HAP-1 (cell line): ENCODE measurements around the gene CDK2.
"Not testable (repeated sequence)": the region's sequence is repeated elsewhere in the genome, so short reads cannot be mapped to it uniquely, and the experiment has no call there.

Source experiments
- DNase-seq, 2 experiments: peaks; one replicate each; pipeline ENCODE4 v3.0.0-alpha.2; 2016 to 2020; ENCODE audit warnings: low spot score in 2 of 2
- H3K27me3 ChIP-seq: fragments of 250-450 bp; sonication (Bioruptor Pico); 2 replicates; pipeline ENCODE4 v1.5.1; 2020; ENCODE audit warnings: low read depth, mild to moderate bottlenecking, moderate library complexity
- H3K36me3 ChIP-seq: fragments of 250-450 bp; sonication (Bioruptor Pico); replicated peaks from 2 replicates; pipeline ENCODE4 v1.5.1; 2020; ENCODE audit warnings: mild to moderate bottlenecking
- H3K4me1 ChIP-seq: fragments of 250-450 bp; sonication (Bioruptor Pico); 2 replicates; pipeline ENCODE4 v1.5.1; 2020; ENCODE audit warnings: mild to moderate bottlenecking
- H3K4me3 ChIP-seq: fragments of 250-450 bp; sonication (Bioruptor Pico); 2 replicates; pipeline ENCODE4 v1.5.1; 2020; ENCODE audit warnings: mild to moderate bottlenecking, moderate library complexity
- H3K9me3 ChIP-seq: fragments of 250-450 bp; sonication (Bioruptor Pico); 2 replicates; pipeline ENCODE4 v1.5.1; 2020; ENCODE audit warnings: mild to moderate bottlenecking, moderate library complexity
- in situ Hi-C: fragments of 300-500 bp; cut with MboI; formaldehyde crosslinking; loops from 3 replicates; pipeline ENCODE4 v1.14.3; 2020; ENCODE audit warnings: low sequenced_read_pairs, inconsistent platforms, mixed read lengths

CDK2 gene

DNA sequence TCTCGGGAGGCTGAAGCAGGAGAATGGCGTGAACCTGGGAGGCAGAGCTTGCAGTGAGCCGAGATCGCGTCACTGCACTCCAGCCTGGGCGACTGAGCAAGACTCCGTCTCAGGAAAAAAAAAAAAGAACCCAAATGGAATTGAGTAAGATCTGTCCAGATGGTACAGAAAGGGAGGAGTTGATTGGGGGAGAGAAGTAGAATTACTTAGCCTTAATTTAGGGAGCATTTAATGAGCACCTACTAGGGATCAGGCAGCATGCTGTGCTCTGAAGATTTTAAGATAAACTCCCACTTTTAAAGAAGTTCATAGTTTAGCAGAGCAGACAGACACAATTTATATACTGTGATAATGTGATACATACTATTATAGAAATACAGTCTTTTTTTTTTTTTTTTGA lies 11.8 kb downstream of the CDK2 start:
- no peaks in the 10 kb centered on the region for H3K27me3 ChIP-seq
- peaks cover 5% of the 10 kb centered on the region for H3K36me3 ChIP-seq
- peaks cover 5% of the 10 kb centered on the region; the same call in 1 of the 2 replicates for H3K4me1 ChIP-seq
- H3K9me3 ChIP-seq = no peaks in the 10 kb centered on the region
- in situ Hi-C loops = no loop called here
- H3K4me3 ChIP-seq = no peak overlapping the region
- no peak for DNase-seq

DNA sequence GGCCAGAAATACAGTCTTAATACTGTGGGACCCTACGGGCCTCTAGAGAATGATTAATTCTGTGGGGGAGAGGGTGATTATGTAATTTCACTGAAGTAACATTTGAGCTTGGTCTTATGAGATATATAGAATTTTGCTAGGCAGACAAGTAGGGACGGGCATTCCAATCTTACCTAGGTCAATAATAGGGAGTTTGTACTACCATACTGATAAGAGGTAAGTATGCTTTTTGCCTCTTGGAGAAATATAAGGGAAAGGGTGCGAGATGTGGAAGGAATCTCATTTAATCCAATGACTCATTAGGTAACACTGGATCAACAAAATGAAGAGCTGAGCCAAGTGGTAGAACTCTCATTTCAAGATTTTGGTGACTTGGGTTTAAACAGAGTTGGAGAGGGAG lies 12.4 kb downstream of the CDK2 start:
- Histone ChIP-seq H3K4me1 (peaks cover 5% of the 10 kb centered on the region; the same call in 1 of the 2 replicates), H3K9me3 (no peaks in the 10 kb centered on the region), H3K4me3 (no peak overlapping the region), H3K36me3 (peaks cover 5% of the 10 kb centered on the region), H3K27me3 (no peaks in the 10 kb centered on the region)
- in situ Hi-C loops = no loop called here
- no peak for DNase-seq

DNA sequence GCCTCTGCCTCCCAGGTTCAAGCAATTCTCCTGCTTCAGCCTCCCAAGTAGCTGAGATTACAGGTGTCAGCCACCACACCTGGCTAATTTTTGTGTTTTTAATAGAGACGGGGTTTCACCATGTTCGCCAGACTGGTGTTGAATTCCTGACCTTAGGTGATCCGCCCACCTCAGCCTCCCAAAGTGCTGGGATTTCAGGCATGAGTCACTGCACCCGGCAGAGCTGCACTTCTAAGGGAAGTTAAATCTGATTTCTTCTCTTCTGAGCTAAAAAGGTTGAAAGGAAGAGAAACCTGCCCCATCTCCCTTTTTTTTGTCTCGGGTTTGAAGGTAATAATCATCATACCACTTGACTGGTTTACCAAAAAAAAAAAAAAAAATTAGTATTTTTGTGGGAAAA lies 15.3 kb downstream of the CDK2 start:
- in situ Hi-C loops, H3K4me1 ChIP-seq, H3K36me3 ChIP-seq, H3K27me3 ChIP-seq, DNase-seq, H3K4me3 ChIP-seq, H3K9me3 ChIP-seq: not testable (repeated sequence)

DNA sequence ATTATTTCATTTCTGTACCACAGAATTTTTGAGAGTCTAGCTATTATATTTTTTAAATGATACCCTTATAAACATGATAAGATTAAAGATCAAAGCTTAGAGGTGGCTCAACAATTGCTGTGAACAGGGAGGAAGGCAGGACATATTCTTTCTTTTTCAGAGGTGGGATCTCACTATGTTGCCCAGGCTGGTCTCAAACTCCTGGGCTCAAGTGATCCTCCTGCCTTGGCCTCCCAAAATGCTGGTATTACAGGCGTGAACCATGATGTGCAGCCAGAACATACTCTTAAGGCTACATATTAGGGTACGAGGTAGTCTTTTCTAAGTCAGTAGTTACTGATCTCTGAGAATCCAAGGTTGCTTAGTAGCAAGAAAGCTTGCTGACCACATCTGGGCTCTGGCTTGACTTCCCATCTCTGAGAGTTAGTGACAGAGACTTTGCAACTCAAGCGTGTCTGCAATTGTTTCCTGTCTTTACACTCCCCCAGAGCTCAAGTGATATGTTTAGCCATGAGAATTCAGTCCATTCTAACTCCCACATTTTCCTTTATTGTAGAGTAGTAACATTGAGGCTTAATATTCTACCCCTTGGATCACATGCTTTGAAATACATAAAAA lies 15.8 kb downstream of the CDK2 start:
- H3K4me1 ChIP-seq = no peaks in the 10 kb centered on the region
- in situ Hi-C loops = no loop called here
- peaks cover 11% of the 10 kb centered on the region for H3K36me3 ChIP-seq
- no peak for DNase-seq
- no peaks in the 10 kb centered on the region for H3K27me3 ChIP-seq
- no peaks in the 10 kb centered on the region for H3K9me3 ChIP-seq
- no peak overlapping the region for H3K4me3 ChIP-seq

DNA sequence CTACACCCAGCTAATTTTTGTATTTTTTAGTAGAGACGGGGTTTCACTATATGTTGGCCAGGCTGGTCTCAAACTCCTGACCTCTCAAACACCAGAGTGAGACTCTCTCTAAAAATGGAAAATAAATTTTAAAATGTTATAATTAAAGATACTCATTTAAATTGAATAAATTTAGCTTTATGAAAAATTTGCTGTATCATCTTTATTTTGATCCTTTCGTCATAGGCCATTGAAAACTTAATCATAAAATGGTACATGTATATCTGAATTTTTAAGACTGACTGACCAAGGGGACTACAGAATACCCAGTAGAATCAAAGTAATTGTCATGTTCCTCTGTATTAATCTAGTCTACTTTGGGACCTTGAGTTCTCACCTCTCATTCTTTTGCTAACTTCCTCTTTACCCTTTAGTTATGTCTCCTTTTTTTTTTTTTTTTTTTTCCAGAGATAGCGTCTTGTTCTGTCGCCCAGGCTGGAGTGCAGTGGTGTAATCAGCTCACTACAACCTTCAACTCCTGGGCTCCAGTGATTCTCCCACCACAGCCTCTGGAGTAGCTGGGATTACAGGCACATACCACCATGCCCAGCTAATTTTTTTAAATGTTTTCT lies 16.7 kb downstream of the CDK2 start:
- no peaks in the 10 kb centered on the region for H3K4me1 ChIP-seq
- no peaks in the 10 kb centered on the region for H3K9me3 ChIP-seq
- no peaks in the 10 kb centered on the region for H3K27me3 ChIP-seq
- no peak for DNase-seq
- peaks cover 17% of the 10 kb centered on the region for H3K36me3 ChIP-seq
- H3K4me3 ChIP-seq = no peak overlapping the region
- in situ Hi-C loops = no loop called here

DNA sequence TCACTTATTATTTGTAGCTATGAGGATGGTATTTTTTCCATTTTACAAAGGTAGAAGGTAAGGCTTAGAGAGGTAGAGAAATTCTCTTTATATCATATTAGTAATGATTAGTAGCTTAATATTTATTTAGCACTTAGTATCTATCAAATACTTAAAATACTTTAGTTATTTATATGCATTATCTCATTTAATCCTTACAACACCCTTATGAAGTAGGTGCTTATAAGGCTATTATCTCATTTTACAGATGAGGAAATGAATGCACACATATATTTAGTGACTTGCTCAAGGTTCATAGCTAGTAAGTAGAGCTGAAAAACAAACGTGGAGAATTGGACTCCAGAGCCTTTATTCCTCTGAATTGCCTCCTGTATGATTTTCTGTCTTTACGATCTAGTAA lies 18.2 kb downstream of the CDK2 start:
- H3K4me1 ChIP-seq = no peaks in the 10 kb centered on the region
- H3K36me3 ChIP-seq = peaks cover 26% of the 10 kb centered on the region
- no peak for DNase-seq
- H3K4me3 ChIP-seq = no peak overlapping the region
- no peaks in the 10 kb centered on the region for H3K27me3 ChIP-seq
- H3K9me3 ChIP-seq = no peaks in the 10 kb centered on the region
- in situ Hi-C loops = no loop called here

DNA sequence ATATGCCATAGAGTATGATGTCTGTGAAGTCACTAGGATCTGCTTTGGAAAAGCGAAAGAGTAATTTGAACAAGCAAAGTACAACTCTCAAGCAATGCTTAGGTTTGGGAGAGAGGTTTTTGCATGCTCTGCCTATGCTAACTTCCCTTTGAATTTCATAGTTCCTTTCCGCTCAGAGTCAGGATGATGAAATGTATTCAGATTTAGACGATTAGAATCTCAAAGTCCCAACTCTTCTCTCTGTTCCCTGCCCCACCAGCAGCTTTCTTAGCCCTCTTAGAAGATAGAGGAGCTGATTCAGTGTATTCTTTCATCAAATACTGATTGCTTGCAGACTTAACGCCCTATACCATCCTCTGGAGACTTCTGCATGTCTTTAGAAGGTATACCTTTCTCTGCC lies 18.7 kb downstream of the CDK2 start:
- Histone ChIP-seq H3K4me1 (no peaks in the 10 kb centered on the region), H3K36me3 (peaks cover 30% of the 10 kb centered on the region), H3K27me3 (no peaks in the 10 kb centered on the region), H3K9me3 (no peaks in the 10 kb centered on the region), H3K4me3 (no peak overlapping the region)
- in situ Hi-C loops = no loop called here
- DNase-seq = no peak

DNA sequence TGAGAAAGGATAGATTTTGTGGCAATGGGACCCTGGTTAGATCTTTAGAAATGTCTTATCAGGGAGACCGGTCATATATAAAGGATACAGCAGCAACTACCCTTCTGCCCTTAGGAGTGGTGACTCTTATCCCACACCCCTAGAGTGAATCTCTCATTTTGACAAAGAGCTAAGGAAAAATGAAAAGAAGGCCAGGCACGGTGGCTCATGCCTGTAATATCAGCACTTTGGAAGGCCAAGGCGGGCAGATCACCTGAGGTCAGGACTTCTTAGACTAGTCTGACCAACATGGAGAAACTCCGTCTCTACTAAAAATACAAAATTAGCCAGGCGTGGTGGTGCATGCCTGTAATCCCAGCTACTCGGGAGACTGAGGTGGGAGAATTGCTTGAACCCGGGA lies 19.3 kb downstream of the CDK2 start:
- H3K4me3 ChIP-seq, in situ Hi-C loops, H3K4me1 ChIP-seq, DNase-seq, H3K9me3 ChIP-seq, H3K27me3 ChIP-seq: not testable (repeated sequence)
- peaks cover 31% of the 10 kb centered on the region for H3K36me3 ChIP-seq

DNA sequence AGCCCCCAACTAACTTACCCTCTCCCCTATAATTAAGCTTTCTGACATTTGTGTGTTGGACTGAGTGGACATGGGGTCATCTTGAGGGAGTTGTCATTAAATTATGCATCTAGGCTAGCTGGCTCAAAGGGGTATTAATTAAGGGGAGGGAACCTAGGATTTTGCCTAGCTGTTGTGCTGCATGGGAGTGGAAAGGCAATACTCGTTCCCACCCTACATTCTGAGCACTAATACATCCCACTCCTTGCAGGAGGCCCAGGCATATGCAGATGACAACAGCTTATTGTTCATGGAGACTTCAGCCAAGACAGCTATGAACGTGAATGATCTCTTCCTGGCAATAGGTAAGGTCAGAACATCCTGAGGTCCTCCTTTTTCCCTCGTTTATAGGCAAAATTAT lies 24.5 kb downstream of the CDK2 start:
- Histone ChIP-seq H3K4me3 (no peak overlapping the region), H3K27me3 (no peaks in the 10 kb centered on the region), H3K9me3 (no peaks in the 10 kb centered on the region), H3K36me3 (peaks cover 64% of the 10 kb centered on the region), H3K4me1 (no peaks in the 10 kb centered on the region)
- in situ Hi-C loops = no loop called here
- DNase-seq = no peak

DNA sequence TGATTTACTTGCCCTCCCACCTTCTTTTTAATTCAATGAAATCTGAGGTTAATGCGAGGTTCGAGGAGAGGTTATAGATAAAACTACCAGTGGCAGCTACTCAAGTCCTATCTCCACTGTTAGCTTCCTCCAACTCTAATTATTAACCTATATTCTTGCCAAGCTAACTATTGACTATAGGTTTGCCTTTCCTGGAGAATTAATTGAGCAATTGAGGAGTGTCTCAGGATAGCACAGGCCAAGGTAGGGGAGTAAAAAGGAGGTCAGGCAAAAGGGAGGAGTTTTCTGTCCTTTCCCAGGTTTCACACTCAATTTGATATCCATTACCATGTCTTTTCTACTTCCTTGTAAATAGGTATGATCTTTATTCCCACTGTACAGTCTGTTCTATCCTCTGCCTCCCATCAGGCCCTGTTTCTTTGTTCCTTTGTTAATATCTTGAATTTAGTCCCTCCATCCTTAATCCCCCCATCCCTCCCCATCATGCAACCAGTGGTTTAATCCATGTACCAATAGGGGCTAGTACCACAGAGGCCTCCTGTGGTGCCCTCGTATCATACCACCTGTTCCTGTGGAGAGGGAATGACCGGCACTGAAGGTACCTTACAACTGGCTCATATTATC lies 26.7 kb downstream of the CDK2 start:
- Histone ChIP-seq H3K27me3 (no peaks in the 10 kb centered on the region), H3K9me3 (no peaks in the 10 kb centered on the region), H3K4me1 (no peaks in the 10 kb centered on the region; the same call in 1 of the 2 replicates), H3K36me3 (peaks cover 55% of the 10 kb centered on the region), H3K4me3 (no peak overlapping the region)
- in situ Hi-C loops = no loop called here
- no peak for DNase-seq

DNA sequence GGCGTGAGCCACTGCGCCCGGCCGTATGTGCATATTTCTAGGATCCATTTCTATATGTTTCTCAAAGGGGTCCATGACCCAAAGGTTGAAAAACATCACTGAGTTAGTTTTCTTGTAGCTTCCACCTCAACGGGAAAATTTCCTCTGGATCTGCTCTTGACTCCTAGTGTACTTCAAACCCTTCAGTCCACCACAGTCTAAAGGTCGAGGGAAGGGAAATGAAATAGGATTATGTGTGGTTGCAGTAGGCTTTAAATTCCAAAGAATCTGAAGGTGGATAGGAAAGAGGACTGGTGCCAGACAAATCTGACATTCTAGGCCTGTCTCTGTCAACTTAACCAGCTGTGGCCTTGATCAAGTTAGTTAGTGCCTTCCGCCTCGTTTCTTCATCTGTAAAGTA lies 28.7 kb downstream of the CDK2 start:
- no peaks in the 10 kb centered on the region for H3K27me3 ChIP-seq
- H3K4me1 ChIP-seq = no peaks in the 10 kb centered on the region; the same call in 1 of the 2 replicates
- H3K9me3 ChIP-seq = no peaks in the 10 kb centered on the region
- DNase-seq = no peak
- in situ Hi-C loops = no loop called here
- peaks cover 42% of the 10 kb centered on the region for H3K36me3 ChIP-seq
- no peak overlapping the region for H3K4me3 ChIP-seq

DNA sequence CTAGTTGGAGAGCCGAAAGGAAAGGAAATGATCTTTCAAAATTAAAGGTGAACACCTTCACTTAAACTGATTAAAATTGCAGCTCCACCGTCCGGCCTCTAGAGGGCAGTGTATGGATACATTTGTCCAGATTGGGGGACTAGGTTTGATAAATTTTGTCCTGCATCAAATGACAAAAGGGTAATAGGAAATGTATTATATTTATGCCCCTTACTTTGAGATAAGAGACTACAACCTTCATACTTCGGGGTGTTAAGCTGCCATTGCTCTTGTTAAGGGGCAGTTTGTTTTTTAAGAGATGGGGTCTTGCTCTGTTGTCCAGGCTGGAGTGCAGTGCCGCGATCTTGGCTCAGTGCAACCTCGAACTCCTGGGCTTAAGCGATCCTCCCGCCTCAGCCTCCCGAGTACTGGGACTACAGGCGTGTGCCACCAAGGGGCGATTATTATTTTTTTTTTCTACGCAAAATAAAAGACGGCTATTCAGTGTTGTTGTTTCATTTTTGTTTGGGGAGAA lies 29.6 kb downstream of the CDK2 start:
- Histone ChIP-seq H3K4me1 (no peaks in the 10 kb centered on the region; the same call in 1 of the 2 replicates), H3K4me3 (peak overlapping the region; percentile 60), H3K36me3 (peaks cover 33% of the 10 kb centered on the region), H3K9me3 (no peaks in the 10 kb centered on the region), H3K27me3 (no peaks in the 10 kb centered on the region)
- in situ Hi-C loops = no loop called here
- DNase-seq = peak; percentile 59 to 68

DNA sequence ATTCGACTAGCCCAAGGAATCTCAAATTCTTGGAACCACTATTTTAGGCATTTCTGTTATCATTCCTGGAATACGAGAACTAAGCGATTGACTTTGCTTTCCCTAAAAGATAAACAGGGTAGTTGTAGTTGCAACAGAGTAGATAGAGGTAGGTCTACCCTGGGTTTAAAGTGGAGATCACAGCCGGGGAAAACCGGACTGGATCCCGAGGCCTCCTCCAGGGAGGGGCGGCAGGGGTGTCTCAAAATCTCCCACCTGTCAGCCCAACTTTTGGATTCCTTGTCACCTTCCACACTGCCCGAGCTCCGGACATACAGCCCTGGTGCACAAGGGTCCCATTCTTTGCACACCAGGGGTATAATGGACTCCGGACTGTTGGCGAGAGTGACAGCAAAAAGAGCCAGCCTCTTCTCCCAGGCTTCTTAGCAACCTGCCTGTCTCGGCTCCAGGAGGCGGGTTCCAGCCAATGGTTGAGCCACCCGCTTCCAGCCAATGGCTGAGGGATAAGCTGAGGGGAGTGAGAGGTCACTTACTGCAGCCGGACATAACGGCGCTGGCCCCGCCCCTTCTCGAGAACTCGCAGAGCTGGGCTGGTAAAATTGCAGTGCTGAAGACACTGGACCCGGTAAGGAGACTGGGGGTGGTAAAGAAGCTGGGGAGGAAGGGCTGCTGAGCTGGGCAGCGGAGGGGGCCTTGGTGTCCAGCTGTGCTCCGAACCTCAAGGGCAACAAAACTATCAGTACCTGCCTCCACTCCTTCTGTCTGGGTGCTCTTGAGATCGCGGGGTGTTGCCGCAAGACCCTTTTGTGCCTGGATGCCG lies 30.3 kb downstream of the CDK2 start, which contains the start of gene SUOX:
SUOX (plus strand) TSS at position 562 of the 820 bp plus-strand sequence. CDS start 4,946 bp downstream, outside the sequence.
- H3K27me3 ChIP-seq = no peaks in the 10 kb centered on the region
- DNase-seq = peak; percentile 96 to 97
- H3K36me3 ChIP-seq = peaks cover 28% of the 10 kb centered on the region
- H3K4me3 ChIP-seq = peak within 1 kb of the TSS; percentile 60
- no peaks in the 10 kb centered on the region; the same call in 1 of the 2 replicates for H3K4me1 ChIP-seq
- in situ Hi-C loops = no loop called here
- H3K9me3 ChIP-seq = no peaks in the 10 kb centered on the region
